Effector memory CD8-positive, alpha-beta T cell (primary cell): ENCODE results near the gene CACUL1.
"Not testable (repeated sequence)": the region's sequence is repeated elsewhere in the genome, so short reads cannot be mapped to it uniquely, and the experiment has no call there.

Source experiments
- ATAC-seq: fragments of 150-1000 bp; cut with Tn5 transposase; replicated peaks from 2 replicates; pipeline ENCODE4 v1.10.0; 2021; ENCODE audit warnings: mild to moderate bottlenecking, moderate library complexity
- DNase-seq, 3 experiments: peaks; one replicate each; pipeline ENCODE4 v3.0.0; 2021
- H3K27ac Mint-ChIP-seq, 2 donors: one replicate each; pipeline ENCODE4 v1.8.0; 2022; ENCODE audit warnings: mild to moderate bottlenecking in 2 of 2, mixed read lengths in 2 of 2, moderate library complexity in 2 of 2
- H3K27me3 Mint-ChIP-seq, 2 donors: one replicate each; pipeline ENCODE4 v1.8.0; 2022; ENCODE audit warnings: mixed read lengths in 2 of 2
- H3K36me3 Mint-ChIP-seq: one replicate; pipeline ENCODE4 v1.8.0; 2022; ENCODE audit warnings: mild to moderate bottlenecking, moderate library complexity, mixed read lengths; ENCODE audit not compliant: insufficient read depth
- H3K4me1 Mint-ChIP-seq, 2 donors: one replicate each; pipeline ENCODE4 v1.8.0; 2022; ENCODE audit warnings: low read depth in 2 of 2, mixed read lengths in 2 of 2
- H3K4me3 Mint-ChIP-seq, 2 donors: one replicate each; pipeline ENCODE4 v1.8.0; 2022; ENCODE audit warnings: mild to moderate bottlenecking in 2 of 2, mixed read lengths in 2 of 2, moderate library complexity in 2 of 2
- H3K9me3 Mint-ChIP-seq, 2 donors: one replicate each; pipeline ENCODE4 v1.8.0; 2022; ENCODE audit warnings: mixed read lengths in 2 of 2
- total RNA-seq, 9 experiments: gene quantifications; one replicate each; lab custom pipeline; 2026; lab: John Stamatoyannopoulos, UW

Gene CACUL1
- total RNA-seq: 38.8 to 88.5 (median 74.7) reads per million in 9 experiments

DNA sequence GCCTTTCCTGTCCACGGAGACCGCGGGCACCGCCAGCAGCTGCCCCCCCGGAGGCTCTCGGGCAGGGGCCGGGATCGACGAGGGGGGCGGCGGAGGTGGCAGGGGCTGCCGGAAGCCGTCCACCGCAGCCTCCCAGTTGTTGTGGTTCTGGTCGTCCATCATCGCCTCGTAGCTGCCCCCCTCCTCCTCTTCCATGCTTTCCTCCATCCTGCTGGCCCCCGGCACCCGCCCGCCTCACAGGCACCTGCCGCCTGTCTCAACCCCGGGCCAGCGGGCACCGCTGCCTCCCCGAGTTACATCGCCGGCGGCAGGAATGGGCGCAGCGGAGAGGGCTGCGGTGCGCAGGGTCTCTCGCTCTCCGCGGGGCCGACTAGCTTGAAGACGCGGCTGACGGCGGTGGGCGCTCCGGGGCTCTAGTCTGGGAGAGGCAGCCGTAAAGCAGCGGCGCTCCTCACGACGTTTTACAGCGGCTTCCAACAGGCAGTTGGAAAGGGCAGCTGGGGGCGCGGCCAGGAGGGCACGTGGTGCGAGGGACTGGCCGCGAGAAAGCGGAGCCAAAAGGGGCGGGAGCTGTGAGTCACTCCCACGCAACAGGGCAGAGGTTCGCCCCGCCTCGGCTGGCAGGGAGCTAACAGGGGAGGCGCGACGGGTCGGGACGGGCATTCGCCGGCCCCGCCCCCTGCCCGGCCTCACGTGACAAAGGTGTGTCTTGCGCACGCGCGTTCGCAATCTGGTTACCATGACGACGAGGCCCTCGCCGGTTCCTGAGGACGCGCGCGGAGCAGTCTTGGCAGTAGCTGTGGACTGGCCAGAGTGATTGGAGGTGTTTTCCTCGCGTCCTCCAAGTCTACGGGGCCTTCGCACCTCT is at the start of gene CACUL1:
CACUL1 (minus strand) TSS at position 415 of the 868 bp plus-strand sequence; CDS start at position 207, 208 bp downstream.
- Mint-ChIP-seq H3K4me1 (peaks cover 23 to 41% of the 10 kb centered on the region in 2 donors), H3K9me3 (no peaks in the 10 kb centered on the region), H3K27ac (peak within 1 kb of the TSS; percentile 91 to 94), H3K4me3 (peak within 1 kb of the TSS; percentile 90 to 92), H3K36me3 (peaks cover 25% of the 10 kb centered on the region), H3K27me3 (no peaks in the 10 kb centered on the region)
- DNase-seq (peak; percentile 99), ATAC-seq (peak; percentile 95)

DNA sequence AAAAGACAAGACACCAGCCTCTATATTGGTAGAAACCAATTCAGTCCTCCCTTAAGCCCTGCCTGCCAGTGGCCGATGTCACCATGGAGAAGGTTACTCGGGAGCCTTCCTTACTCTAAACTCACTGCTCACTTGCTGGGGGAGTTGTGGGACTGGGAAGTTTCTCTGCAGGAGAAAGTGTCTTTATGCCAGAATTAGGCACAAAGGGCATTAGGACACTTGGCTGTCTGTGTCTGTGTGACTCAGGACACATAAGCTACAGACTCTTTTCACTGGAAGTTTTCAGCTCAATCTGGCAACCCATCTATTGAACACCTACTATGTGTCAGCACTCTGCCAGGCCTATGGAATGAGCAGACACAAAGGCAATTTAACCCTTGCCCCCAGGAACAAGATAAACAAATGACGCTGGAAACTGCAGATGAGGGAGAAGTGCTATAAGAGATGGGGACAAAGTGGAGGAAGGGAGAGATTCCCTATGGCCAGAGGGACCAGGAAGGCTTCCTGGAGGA is 49.5 kb upstream of the CACUL1 start:
- Mint-ChIP-seq H3K27me3 (peaks cover 37 to 63% of the 10 kb centered on the region in 2 donors), H3K4me1 (no peaks in the 10 kb centered on the region), H3K27ac (no peak overlapping the region), H3K9me3 (no peaks in the 10 kb centered on the region), H3K36me3 (no peaks in the 10 kb centered on the region), H3K4me3 (no peak overlapping the region)
- DNase-seq (no peak), ATAC-seq (no peak)

DNA sequence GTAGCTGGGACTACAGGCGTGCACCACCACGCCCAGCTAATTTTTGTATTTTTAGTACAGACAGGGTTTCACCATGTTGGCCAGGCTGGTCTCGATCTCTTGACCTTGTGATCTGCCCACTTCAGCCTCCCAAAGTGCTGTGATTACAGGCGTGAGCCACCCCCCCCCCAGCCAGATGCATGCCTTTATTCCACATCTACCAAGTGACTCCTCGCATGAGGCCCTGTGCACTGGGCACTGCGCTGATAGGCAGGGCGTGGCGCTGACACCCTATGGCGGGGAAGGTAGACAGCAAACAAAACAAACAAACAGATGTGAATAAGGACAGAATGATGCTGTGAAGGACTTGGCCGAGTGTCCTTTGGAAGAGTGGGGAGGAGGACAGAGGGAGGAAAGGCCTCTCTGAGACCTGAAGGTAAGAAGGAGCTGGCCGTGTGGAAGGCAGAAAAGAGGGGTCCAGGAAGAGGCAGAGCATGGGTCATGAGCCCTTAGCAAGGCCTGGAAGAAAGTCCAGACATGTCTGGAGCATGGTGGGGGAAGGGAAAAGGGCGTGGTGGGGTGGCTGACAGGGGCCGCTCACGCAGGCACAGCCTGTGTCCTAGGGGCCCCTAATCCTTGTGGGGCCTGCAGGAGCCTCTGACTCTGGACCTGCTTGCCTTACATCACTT is 47.5 kb upstream of the CACUL1 start:
- H3K27ac Mint-ChIP-seq: no peak overlapping the region
- H3K36me3 Mint-ChIP-seq: no peaks in the 10 kb centered on the region

DNA sequence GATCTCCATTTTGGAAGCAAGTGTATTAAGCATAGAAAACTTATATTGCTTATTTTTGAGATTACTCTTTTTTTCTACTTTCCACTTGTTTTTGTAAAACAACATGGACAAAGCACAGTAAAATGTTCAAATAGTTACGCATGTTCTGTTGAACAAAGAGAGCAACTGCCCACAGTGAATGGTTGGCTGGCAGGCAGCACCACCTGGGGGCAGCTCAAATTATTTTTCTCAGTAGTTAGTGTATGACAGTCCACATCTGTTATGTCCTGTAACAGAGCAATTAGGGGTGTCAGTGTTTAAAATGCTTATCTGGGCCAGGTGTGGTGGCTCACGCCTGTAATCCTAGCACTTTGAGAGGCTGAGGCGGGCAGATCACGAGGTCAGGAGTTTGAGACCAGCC is 46.1 kb upstream of the CACUL1 start:
- Mint-ChIP-seq H3K4me3 (no peak overlapping the region), H3K27me3 (peaks cover 43 to 80% of the 10 kb centered on the region in 2 donors), H3K36me3 (no peaks in the 10 kb centered on the region), H3K27ac (no peak overlapping the region), H3K9me3 (no peaks in the 10 kb centered on the region), H3K4me1 (no peaks in the 10 kb centered on the region)
- DNase-seq (no peak), ATAC-seq (no peak)

More for the DNA sequence above, 47.5 kb upstream of the CACUL1 start:
- peaks cover 32 to 69% of the 10 kb centered on the region in 2 donors for H3K27me3 Mint-ChIP-seq
- DNase-seq (no peak), ATAC-seq (no peak)
- H3K4me3 Mint-ChIP-seq: no peak overlapping the region
- no peaks in the 10 kb centered on the region for H3K9me3 Mint-ChIP-seq
- no peaks in the 10 kb centered on the region for H3K4me1 Mint-ChIP-seq

DNA sequence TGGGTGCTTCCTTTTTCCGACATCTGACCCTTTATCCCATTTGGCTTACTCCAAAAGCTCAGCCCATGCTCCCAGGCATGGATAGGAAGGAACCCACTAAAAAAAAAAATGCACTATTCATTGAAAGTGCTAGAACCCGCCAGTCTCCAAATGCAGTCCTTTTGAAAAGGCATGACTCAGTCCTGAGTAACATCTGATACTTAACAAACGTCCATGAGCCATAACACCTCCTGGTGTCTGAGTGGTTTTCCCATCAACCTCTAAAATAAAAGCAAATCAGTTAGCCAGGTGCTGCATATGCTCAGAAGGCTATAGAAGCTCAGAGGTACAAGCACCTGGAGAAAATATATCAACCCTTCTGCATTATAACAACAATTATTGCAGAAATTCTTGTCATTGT is 45.0 kb upstream of the CACUL1 start:
- no peaks in the 10 kb centered on the region for H3K4me1 Mint-ChIP-seq
- no peak for ATAC-seq
- H3K27me3 Mint-ChIP-seq: peaks cover 45 to 75% of the 10 kb centered on the region in 2 donors
- H3K4me3 Mint-ChIP-seq: no peak overlapping the region
- no peak overlapping the region for H3K27ac Mint-ChIP-seq
- DNase-seq: no peak
- H3K9me3 Mint-ChIP-seq: no peaks in the 10 kb centered on the region
- H3K36me3 Mint-ChIP-seq: no peaks in the 10 kb centered on the region

DNA sequence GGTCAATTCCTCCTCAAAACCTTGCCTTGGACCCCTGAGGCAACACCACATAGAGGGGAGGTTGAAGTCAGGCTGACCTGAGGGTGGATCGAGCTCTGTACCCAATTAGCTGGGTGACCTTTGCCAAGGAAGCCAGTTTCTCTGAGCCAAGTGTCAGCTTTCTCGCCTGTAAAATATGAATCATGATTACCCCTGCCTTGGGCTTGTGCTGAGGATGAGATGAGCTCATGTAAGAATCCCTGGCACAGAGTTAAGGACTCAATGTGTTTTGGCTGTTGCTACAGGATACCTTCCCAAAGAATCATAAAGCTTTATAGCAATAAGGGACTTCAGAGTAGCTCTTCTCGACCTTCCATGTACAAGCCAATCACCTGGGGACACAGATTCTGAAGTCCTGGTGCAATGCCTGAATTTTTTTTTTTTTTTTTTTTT is 43.5 kb upstream of the CACUL1 start:
- H3K4me1 Mint-ChIP-seq: no peaks in the 10 kb centered on the region
- no peak overlapping the region for H3K4me3 Mint-ChIP-seq
- DNase-seq (no peak), ATAC-seq (no peak)
- no peak overlapping the region for H3K27ac Mint-ChIP-seq
- H3K9me3 Mint-ChIP-seq: no peaks in the 10 kb centered on the region
- no peaks in the 10 kb centered on the region for H3K36me3 Mint-ChIP-seq
- peaks cover 39 to 67% of the 10 kb centered on the region in 2 donors for H3K27me3 Mint-ChIP-seq

DNA sequence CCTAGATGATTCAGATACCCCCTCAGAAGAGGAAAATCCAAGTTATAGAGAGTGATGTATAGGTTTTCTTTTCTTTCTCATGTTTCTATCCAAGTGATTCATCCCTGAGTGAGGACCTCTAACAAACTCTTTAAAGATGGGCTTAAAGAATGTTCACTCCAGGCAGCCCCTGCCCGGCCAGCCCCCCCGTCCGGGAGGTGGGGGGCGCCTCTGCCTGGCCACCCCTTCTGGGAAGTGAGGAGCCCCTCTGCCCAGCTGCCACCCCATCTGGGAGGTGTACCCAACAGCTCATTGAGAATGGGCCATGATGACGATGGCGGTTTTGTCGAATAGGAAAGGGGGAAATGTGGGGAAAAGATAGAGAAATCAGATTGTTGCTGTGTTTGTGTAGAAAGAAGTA is 40.2 kb upstream of the CACUL1 start:
- H3K9me3 Mint-ChIP-seq, H3K27ac Mint-ChIP-seq, ATAC-seq, H3K4me1 Mint-ChIP-seq, DNase-seq, H3K4me3 Mint-ChIP-seq, H3K36me3 Mint-ChIP-seq: not testable (repeated sequence)
- H3K27me3 Mint-ChIP-seq: peaks cover 37 to 50% of the 10 kb centered on the region in 2 donors

DNA sequence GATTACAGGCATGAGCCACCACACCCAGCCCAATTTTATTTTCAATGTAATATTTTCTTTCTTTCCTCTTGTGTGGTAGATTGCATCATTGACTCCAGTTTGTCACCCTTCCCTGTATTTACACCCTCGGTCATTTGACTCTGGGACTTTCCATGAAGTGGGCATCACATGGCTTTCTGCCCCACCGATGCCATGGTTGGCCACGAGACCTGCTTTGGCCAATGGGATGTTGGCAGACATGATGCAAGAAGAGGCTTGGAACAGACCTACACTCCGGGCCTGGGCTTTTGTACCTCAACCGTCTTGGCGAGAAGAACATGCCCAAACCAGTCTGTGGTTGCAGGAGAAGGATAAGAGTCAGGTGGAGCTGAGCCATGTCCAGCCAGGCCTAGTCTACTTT is 38.8 kb upstream of the CACUL1 start:
- Mint-ChIP-seq H3K36me3 (no peaks in the 10 kb centered on the region), H3K9me3 (no peaks in the 10 kb centered on the region), H3K4me3 (no peak overlapping the region), H3K4me1 (no peaks in the 10 kb centered on the region), H3K27me3 (peaks cover 31 to 43% of the 10 kb centered on the region in 2 donors), H3K27ac (no peak overlapping the region)
- DNase-seq (no peak), ATAC-seq (no peak)

DNA sequence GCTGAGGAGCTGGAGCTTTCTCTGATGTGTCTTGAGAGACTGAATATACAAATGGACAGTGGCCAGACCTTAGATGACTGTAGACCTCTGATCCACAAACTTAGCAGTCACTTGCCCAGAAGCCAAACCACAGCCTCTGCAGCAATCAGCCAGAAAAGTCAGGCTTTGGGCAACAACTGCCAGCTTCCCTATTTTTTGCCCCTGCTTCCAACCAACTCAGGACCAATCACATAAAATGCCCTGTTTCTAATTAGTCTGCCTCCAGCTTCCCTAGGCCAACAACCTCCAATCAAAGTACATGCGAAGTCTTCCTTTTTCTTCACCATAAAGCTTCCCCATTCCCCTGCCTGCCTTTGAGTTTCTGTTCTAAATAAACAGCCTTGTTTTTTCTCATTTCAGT is 37.8 kb upstream of the CACUL1 start:
- no peak for DNase-seq
- Mint-ChIP-seq H3K9me3 (no peaks in the 10 kb centered on the region), H3K27ac (no peak overlapping the region), H3K4me1 (no peaks in the 10 kb centered on the region), H3K36me3 (no peaks in the 10 kb centered on the region), H3K27me3 (peaks cover 41 to 43% of the 10 kb centered on the region in 2 donors), H3K4me3 (no peak overlapping the region)
- peak; percentile 26 for ATAC-seq

DNA sequence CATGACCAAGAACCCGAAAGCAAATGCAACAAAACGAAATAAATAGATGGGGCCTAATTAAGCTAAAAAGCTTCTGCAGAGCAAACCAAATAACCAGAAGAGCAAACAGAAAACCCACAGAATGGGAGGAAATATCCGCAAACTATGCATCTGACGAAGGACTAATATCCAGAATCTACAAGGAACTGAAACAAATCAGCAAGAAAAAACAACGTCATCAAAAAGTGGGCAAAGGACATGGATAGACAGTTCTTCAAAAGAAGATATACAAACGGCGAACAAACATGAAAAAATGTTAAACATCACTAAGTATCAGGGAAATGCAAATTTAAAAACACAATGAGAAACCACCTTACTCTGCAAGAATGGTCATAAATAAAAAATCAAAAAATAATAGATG is 35.3 kb upstream of the CACUL1 start:
- H3K4me1 Mint-ChIP-seq: no peaks in the 10 kb centered on the region
- H3K27me3 Mint-ChIP-seq: peaks cover 36 to 39% of the 10 kb centered on the region in 2 donors
- H3K27ac Mint-ChIP-seq: no peak overlapping the region
- no peaks in the 10 kb centered on the region for H3K9me3 Mint-ChIP-seq
- H3K36me3 Mint-ChIP-seq: no peaks in the 10 kb centered on the region
- H3K4me3 Mint-ChIP-seq: no peak overlapping the region
- ATAC-seq: no peak
- DNase-seq: no peak

DNA sequence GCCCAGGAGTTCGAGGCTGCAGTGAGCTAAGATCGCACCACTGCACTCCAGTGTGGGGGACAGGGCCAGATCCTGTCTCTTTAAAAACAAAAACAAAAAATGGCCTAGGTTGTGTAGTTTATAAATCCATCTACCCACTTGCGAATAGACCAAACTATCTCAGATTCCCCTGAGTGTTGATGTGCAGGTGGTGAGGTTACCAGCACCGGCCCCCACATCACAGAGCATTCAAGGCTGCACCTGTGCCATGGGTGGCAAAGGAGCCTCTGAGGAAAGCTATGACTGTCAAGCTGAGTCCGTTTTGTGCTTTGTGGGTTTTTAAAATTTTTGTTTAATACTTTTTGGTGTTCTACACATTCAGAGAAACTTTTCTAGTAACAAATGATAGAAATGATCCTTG is 30.8 kb upstream of the CACUL1 start:
- H3K27me3 Mint-ChIP-seq: peaks cover 42 to 62% of the 10 kb centered on the region in 2 donors
- H3K36me3 Mint-ChIP-seq: no peaks in the 10 kb centered on the region
- no peak for DNase-seq
- no peak for ATAC-seq
- H3K4me1 Mint-ChIP-seq: peaks cover 0 to 3% of the 10 kb centered on the region in 2 donors
- peaks cover 0 to 3% of the 10 kb centered on the region in 2 donors for H3K9me3 Mint-ChIP-seq
- no peak overlapping the region for H3K4me3 Mint-ChIP-seq
- H3K27ac Mint-ChIP-seq: no peak overlapping the region

DNA sequence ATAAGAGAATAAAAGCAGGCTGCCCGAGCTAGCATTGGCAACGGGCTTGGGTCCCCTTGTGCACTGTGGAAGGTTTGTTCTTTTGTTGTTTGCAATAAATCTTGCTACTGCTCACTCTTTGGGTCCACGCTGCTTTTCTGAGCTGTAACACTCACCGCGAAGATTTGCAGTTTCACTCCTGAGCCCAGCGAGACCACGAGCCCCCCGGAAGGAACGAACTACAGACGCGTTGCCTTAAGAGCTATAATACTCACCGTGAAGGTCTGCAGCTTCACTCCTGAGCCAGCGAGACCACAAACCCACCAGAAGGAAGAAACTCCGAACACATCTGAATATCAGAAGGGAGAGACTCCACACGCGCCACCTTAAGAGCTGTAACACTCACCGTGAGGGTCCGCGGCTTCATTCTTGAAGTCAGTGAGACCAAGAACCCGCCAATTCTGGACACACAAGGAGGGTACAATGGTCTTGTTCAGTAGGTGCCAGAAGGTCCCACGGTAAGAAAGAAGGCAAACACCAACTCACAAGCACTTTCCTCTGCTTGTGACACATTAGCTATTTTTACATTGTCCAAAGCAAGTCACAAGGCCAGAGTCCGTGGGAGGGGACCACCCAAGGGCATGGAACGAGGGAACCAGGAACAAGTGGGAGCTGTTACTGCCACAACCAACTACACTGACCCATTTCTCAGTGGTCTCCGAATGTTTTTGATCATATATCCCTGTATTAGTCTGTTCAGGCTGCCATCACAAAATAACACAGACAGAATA is 29.2 kb upstream of the CACUL1 start:
- DNase-seq (no peak), ATAC-seq (no peak)
- Mint-ChIP-seq H3K27me3 (peaks cover 46 to 66% of the 10 kb centered on the region in 2 donors), H3K36me3 (no peaks in the 10 kb centered on the region), H3K4me3 (no peak overlapping the region), H3K27ac (no peak overlapping the region), H3K4me1 (peaks cover 0 to 3% of the 10 kb centered on the region in 2 donors), H3K9me3 (peaks cover 0 to 3% of the 10 kb centered on the region in 2 donors)

DNA sequence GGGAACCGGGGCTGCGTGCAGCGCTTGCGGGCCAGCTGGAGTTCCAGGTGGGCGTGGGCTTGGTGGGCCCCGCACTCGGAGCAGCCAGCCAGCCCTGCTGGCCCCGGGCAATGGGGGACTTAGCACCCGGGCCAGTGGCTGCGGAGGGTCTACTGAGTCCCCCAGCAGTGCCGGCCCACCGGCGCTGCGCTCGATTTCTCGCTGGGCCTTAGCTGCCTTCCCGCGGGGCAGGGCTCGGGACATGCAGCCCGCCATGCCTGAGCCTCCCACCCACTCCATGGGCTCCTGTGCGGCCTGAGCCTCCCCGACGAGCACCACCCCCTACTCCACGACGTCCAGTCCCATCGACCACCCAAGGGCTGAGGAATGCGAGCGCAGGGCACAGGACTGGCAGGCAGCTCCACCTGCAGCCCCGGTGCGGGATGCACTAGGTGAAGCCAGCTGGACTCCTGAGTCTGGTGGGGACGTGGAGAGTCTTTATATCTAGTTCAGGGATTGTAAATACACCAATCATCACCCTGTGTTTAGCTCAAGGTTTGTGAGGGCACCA is 28.2 kb upstream of the CACUL1 start:
- not testable (repeated sequence) for DNase-seq, H3K9me3 Mint-ChIP-seq, H3K4me3 Mint-ChIP-seq, H3K27ac Mint-ChIP-seq, ATAC-seq, H3K4me1 Mint-ChIP-seq, H3K36me3 Mint-ChIP-seq
- H3K27me3 Mint-ChIP-seq: peaks cover 41 to 63% of the 10 kb centered on the region in 2 donors
